Right lung (tissue), 10 donors: ENCODE results near the gene TSPAN1. TPM values are rescaled to one million over a fixed set of nuclear protein-coding genes. Genes with fewer than 3 reads are reported as not detected.

ENCODE experiments used
- DNase-seq, 2 donors: peaks; one replicate each; pipeline ENCODE4 v3.0.0-alpha.2; 2013
- long read RNA-seq, 8 donors: transcript quantifications; one replicate each; lab custom pipeline, GENCODE V29; 2026
- polyA plus RNA-seq, 5 donors: library from polyadenylated mRNA; unstranded; fragments of 120-200 nt; gene quantifications; one replicate each; pipeline versions ENCODE4 v1.2.1 to v1.2.3, GENCODE V29; 2013; ENCODE audit warnings: inconsistent platforms in 1 of 5, low replicate concordance in 1 of 5; ENCODE audit not compliant: insufficient read length in 5 of 5, insufficient read depth in 1 of 5

TSPAN1 gene
- polyA plus RNA-seq: 10 to 100 TPM in 2 of 5 donors, 1 to 10 TPM in 3; 2.0 to 15.0 (median 8.9) TPM
- long read RNA-seq, donor 1, partial matches to known transcripts: 14 of 17 reads
- long read RNA-seq, donor 1, other reads (novel, unspliced or antisense): 0 of 17 reads
- long read RNA-seq, donor 2: 0 reads
- long read RNA-seq, donor 3, partial matches to known transcripts: 0 of 2 reads
- long read RNA-seq, donor 3, other reads (novel, unspliced or antisense): 0 of 2 reads
- long read RNA-seq, donor 4: 0 reads
- long read RNA-seq, donor 5: 0 reads
- long read RNA-seq, donor 6: 0 reads
- long read RNA-seq, donor 7: 0 reads
- long read RNA-seq, donor 8: 0 reads

- DNase-seq: no peak
Observed at GRCh38 chr1:46174448-46175231, at the start of gene TSPAN1. TSS of gene TSPAN1 (plus strand) at chr1:46175087. CDS start at chr1:46181108, 6,021 bp downstream.

GRCh38 chr1:46128344-46128743 is 46.5 kb upstream of the TSPAN1 start:
- DNase-seq: no peak

- DNase-seq: no peak
Observed at GRCh38 chr1:46130121-46130520, 44.8 kb upstream of the TSPAN1 start.

GRCh38 chr1:46130606-46131005 is 44.3 kb upstream of the TSPAN1 start:
- no peak for DNase-seq

GRCh38 chr1:46131093-46131492 is 43.8 kb upstream of the TSPAN1 start:
- no peak for DNase-seq

GRCh38 chr1:46131712-46132528 is 43.0 kb upstream of the TSPAN1 start:
- peak in 1 of 2 donors; percentile 46 for DNase-seq

GRCh38 chr1:46132529-46133180 is 42.2 kb upstream of the TSPAN1 start, which contains the start of gene PIK3R3:
TSS of gene PIK3R3 (minus strand) at chr1:46132629. CDS start at chr1:46131952, 677 bp downstream.
- DNase-seq: peak; percentile 99

- no peak for DNase-seq
Observed at GRCh38 chr1:46133181-46133658, 41.7 kb upstream of the TSPAN1 start.

- no peak for DNase-seq
Observed at GRCh38 chr1:46133781-46134350, 41.0 kb upstream of the TSPAN1 start.

GRCh38 chr1:46134660-46135331 is 40.1 kb upstream of the TSPAN1 start:
- no peak for DNase-seq

- DNase-seq: no peak
Observed at GRCh38 chr1:46136711-46137110, 38.2 kb upstream of the TSPAN1 start.

- no peak for DNase-seq
Observed at GRCh38 chr1:46137916-46138315, 37.0 kb upstream of the TSPAN1 start.

GRCh38 chr1:46148318-46148717 is 26.6 kb upstream of the TSPAN1 start:
- DNase-seq: no peak

- DNase-seq: no peak
Observed at GRCh38 chr1:46150085-46150484, 24.8 kb upstream of the TSPAN1 start.

- DNase-seq: no peak
Observed at GRCh38 chr1:46152016-46152415, 22.9 kb upstream of the TSPAN1 start.

GRCh38 chr1:46153228-46153627 is 21.7 kb upstream of the TSPAN1 start:
- no peak for DNase-seq

GRCh38 chr1:46153732-46154131 is 21.2 kb upstream of the TSPAN1 start:
- DNase-seq: no peak

- no peak for DNase-seq
Observed at GRCh38 chr1:46157916-46158311, 17.0 kb upstream of the TSPAN1 start.

- no peak for DNase-seq
Observed at GRCh38 chr1:46158312-46159281, 16.3 kb upstream of the TSPAN1 start.
